NCI-H446 treated with DMSO at 0.1 percent for 48 hours (cell line): ENCODE results near the gene RBM12.

Source experiments
- DNase-seq: peaks from one replicate; lab custom pipeline; 2025; lab: John Stamatoyannopoulos, UW

Gene RBM12

GRCh38 chr20:35600176-35600992 lies 64.3 kb downstream of the RBM12 start:
- DNase-seq: no peak

- DNase-seq: no peak
Measured at GRCh38 chr20:35599776-35600120, 65.0 kb downstream of the RBM12 start.
